Chondrocyte (in vitro differentiated cells): Measurements from ENCODE around the gene A3GALT2. TPM values are rescaled to one million over a fixed set of nuclear protein-coding genes. Genes with fewer than 3 reads are reported as not detected.

Source experiments
- DNase-seq: peaks from one replicate; pipeline ENCODE4 v3.0.0; 2021; ENCODE audit warnings: mixed read lengths, low spot score
- H3K27ac Mint-ChIP-seq: one replicate; pipeline ENCODE4 v1.8.0; 2021; ENCODE audit warnings: mild to moderate bottlenecking, moderate library complexity, mixed read lengths; ENCODE audit not compliant: unreplicated experiment
- H3K27me3 Mint-ChIP-seq: 2 replicates; pipeline ENCODE4 v1.8.0; 2021; ENCODE audit warnings: low read depth, mixed read lengths
- H3K36me3 Mint-ChIP-seq: 2 replicates; pipeline ENCODE4 v1.8.0; 2021; ENCODE audit warnings: low read depth, mixed read lengths
- H3K4me1 Mint-ChIP-seq: 2 replicates; pipeline ENCODE4 v1.8.0; 2021; ENCODE audit warnings: low read depth, mild to moderate bottlenecking, mixed read lengths
- H3K4me3 Mint-ChIP-seq: one replicate; pipeline ENCODE4 v1.8.0; 2021; ENCODE audit warnings: mild to moderate bottlenecking, moderate library complexity, mixed read lengths; ENCODE audit not compliant: unreplicated experiment
- H3K9me3 Mint-ChIP-seq: 2 replicates; pipeline ENCODE4 v1.8.0; 2021; ENCODE audit warnings: low read depth, mixed read lengths
- CTCF ChIP-seq: fragments of 200-600 bp; sonication (generic); IDR thresholded peaks from 2 replicates; pipeline ENCODE4 v1.5.0; 2021; ENCODE audit warnings: antibody characterized with exemption, mild to moderate bottlenecking, moderate library complexity
- total RNA-seq: library from RNA; stranded (reverse); gene quantifications from 3 replicates; pipeline ENCODE4 v1.2.1, GENCODE V29; 2021

The A3GALT2 gene
- total RNA-seq, 1 donor from 2014 or later, result 0.27 TPM

- Mint-ChIP-seq H3K9me3 (no peaks in the 10 kb centered on the region), H3K27ac (no peak overlapping the region), H3K4me1 (peaks cover 24% of the 10 kb centered on the region), H3K4me3 (no peak overlapping the region), H3K27me3 (no peaks in the 10 kb centered on the region), H3K36me3 (peaks cover 8% of the 10 kb centered on the region)
- no peak for DNase-seq
- no peak for TF ChIP-seq CTCF
Observed at GRCh38 chr1:33358114-33358794, 37.4 kb upstream of the A3GALT2 start.

- Mint-ChIP-seq H3K27ac (no peak overlapping the region), H3K9me3 (no peaks in the 10 kb centered on the region), H3K4me3 (no peak overlapping the region), H3K36me3 (peaks cover 8% of the 10 kb centered on the region), H3K27me3 (no peaks in the 10 kb centered on the region), H3K4me1 (peaks cover 13% of the 10 kb centered on the region)
- TF ChIP-seq CTCF, result no peak
- DNase-seq, result no peak
Observed at GRCh38 chr1:33357099-33357498, 36.2 kb upstream of the A3GALT2 start.

- TF ChIP-seq CTCF, result no peak
- peaks cover 9% of the 10 kb centered on the region for H3K4me1 Mint-ChIP-seq
- H3K27ac Mint-ChIP-seq, result no peak overlapping the region
Observed at GRCh38 chr1:33354707-33355316, 33.9 kb upstream of the A3GALT2 start.

GRCh38 chr1:33353531-33353930 is 32.6 kb upstream of the A3GALT2 start:
- H3K36me3 Mint-ChIP-seq, result peaks cover 8% of the 10 kb centered on the region
- no peak overlapping the region for H3K27ac Mint-ChIP-seq
- no peaks in the 10 kb centered on the region for H3K27me3 Mint-ChIP-seq

More at GRCh38 chr1:33354707-33355316, 33.9 kb upstream of the A3GALT2 start:
- H3K27me3 Mint-ChIP-seq, result no peaks in the 10 kb centered on the region
- no peaks in the 10 kb centered on the region for H3K9me3 Mint-ChIP-seq
- no peak for DNase-seq
- no peak overlapping the region for H3K4me3 Mint-ChIP-seq
- peaks cover 8% of the 10 kb centered on the region for H3K36me3 Mint-ChIP-seq

GRCh38 chr1:33351281-33351660 is 30.4 kb upstream of the A3GALT2 start:
- no peaks in the 10 kb centered on the region for H3K27me3 Mint-ChIP-seq
- no peaks in the 10 kb centered on the region for H3K9me3 Mint-ChIP-seq
- TF ChIP-seq CTCF, result no peak
- H3K4me1 Mint-ChIP-seq, result peaks cover 32% of the 10 kb centered on the region
- H3K4me3 Mint-ChIP-seq, result no peak overlapping the region
- DNase-seq, result no peak
- H3K27ac Mint-ChIP-seq, result no peak overlapping the region
- peaks cover 5% of the 10 kb centered on the region for H3K36me3 Mint-ChIP-seq

More at GRCh38 chr1:33353531-33353930, 32.6 kb upstream of the A3GALT2 start:
- no peak overlapping the region for H3K4me3 Mint-ChIP-seq
- no peak for DNase-seq
- no peak for TF ChIP-seq CTCF
- peaks cover 11% of the 10 kb centered on the region for H3K4me1 Mint-ChIP-seq
- no peaks in the 10 kb centered on the region for H3K9me3 Mint-ChIP-seq
